K562 (cell line): Measurements from ENCODE around the gene VASH2. TPM values are rescaled to one million over a fixed set of nuclear protein-coding genes. Genes with fewer than 3 reads are reported as not detected.

Experiments
- ATAC-seq: fragments of 200-7000 bp; cut with Tn5 transposase; 3 replicates; pipeline ENCODE4 v1.9.1; 2020; ENCODE audit warnings: moderate library complexity
- BruUV-seq: library from RNA; stranded (reverse); fragments of 400-500 nt; replicated peaks from 2 replicates; lab custom pipeline; 2021; lab: Mats Ljungman, UMichigan
- CTCF ChIA-PET: fragments of 300-600 bp; formaldehyde crosslinking; extraction: SDS; loops from one replicate; lab custom pipeline; 2021; ENCODE audit warnings: low intra/inter-chr PET ratio; lab: Yijun Ruan, JAX
- POLR2A ChIA-PET: fragments of 300-600, 350-650 bp; sonication (Branson Sonifier 250); formaldehyde crosslinking; extraction: SDS; loops from one replicate; lab custom pipeline; 2021; ENCODE audit warnings: antibody characterized with exemption, inconsistent platforms; lab: Yijun Ruan, JAX
- DNase-seq, 4 experiments: peaks; one replicate each; pipeline versions ENCODE4 v3.0.0 to v3.0.0-alpha.2; 2011 to 2018; ENCODE audit warnings: low spot score in 3 of 4, mixed read lengths in 3 of 4; ENCODE audit errors: extremely low read depth in 1 of 4
- FAIRE-seq: peaks from 2 replicates; lab custom pipeline; 2011; peaks lifted over from hg19 to GRCh38; lab: Jason Lieb, UNC
- H2AFZ ChIP-seq: 2 replicates; pipeline ENCODE4 v1.6.0; 2011; ENCODE audit warnings: low read depth, low read length, control low read depth, inconsistent platforms
- H3K27ac ChIP-seq: fragments of 200-600 bp; 3 replicates; pipeline ENCODE4 v1.8.0; 2011; ENCODE audit warnings: low read depth, mild to moderate bottlenecking, control low read depth, inconsistent platforms, low read length, moderate library complexity, mixed read lengths; ENCODE audit errors: extremely low read depth
- H3K27me3 ChIP-seq, 2 experiments: fragments of 300-600 bp in 1 of 2; 2 replicates in 1 of 2; 3 replicates in 1 of 2; pipeline versions ENCODE4 v1.6.0 to v1.8.0; 2011; ENCODE audit warnings: inconsistent platforms in 2 of 2, low read length in 2 of 2, mild to moderate bottlenecking in 1 of 2, mixed read lengths in 1 of 2, moderate library complexity in 1 of 2; ENCODE audit not compliant: control insufficient read depth in 2 of 2, insufficient read depth in 2 of 2
- H3K36me3 ChIP-seq: fragments of 300-600 bp; 3 replicates; pipeline ENCODE4 v1.8.0; 2011; ENCODE audit warnings: mild to moderate bottlenecking, low read length, inconsistent platforms; ENCODE audit not compliant: control insufficient read depth, insufficient read depth
- H3K4me1 ChIP-seq, 2 experiments: fragments of 200-600 bp in 1 of 2; replicated peaks in 1 of 2; 2 replicates in 1 of 2; 3 replicates in 1 of 2; pipeline versions ENCODE4 v1.5.1 to v1.8.0; 2011; ENCODE audit warnings: inconsistent platforms in 2 of 2, low read length in 2 of 2, mild to moderate bottlenecking in 1 of 2, mixed read lengths in 1 of 2, moderate library complexity in 1 of 2; ENCODE audit not compliant: control insufficient read depth in 2 of 2, insufficient read depth in 2 of 2
- H3K4me2 ChIP-seq: 2 replicates; pipeline ENCODE4 v1.6.1; 2011; ENCODE audit warnings: low read length, control low read depth, inconsistent platforms, mixed read lengths; ENCODE audit not compliant: insufficient read depth
- H3K4me3 ChIP-seq: fragments of 200-600 bp; sonication (generic), shearing (Covaris generic); 2 replicates; pipeline ENCODE4 v1.5.1; 2016; ENCODE audit warnings: control low read depth, inconsistent platforms
- H3K79me2 ChIP-seq: fragments of 200-600 bp; 3 replicates; pipeline ENCODE4 v1.8.0; 2011; ENCODE audit warnings: low read length, inconsistent platforms; ENCODE audit not compliant: control insufficient read depth, insufficient read depth
- H3K9ac ChIP-seq, 2 experiments: 2 replicates each; pipeline versions ENCODE4 v1.6.0 to v1.6.1; 2011; ENCODE audit warnings: low read depth in 2 of 2, low read length in 2 of 2, control low read depth in 1 of 2, inconsistent platforms in 1 of 2, mild to moderate bottlenecking in 1 of 2, mixed read lengths in 1 of 2; ENCODE audit not compliant: insufficient read depth in 1 of 2
- H3K9me1 ChIP-seq: one replicate; pipeline ENCODE4 v1.6.0; 2011; ENCODE audit warnings: inconsistent platforms, mild to moderate bottlenecking, low read length, moderate library complexity; ENCODE audit not compliant: control insufficient read depth, insufficient read depth
- H3K9me3 ChIP-seq: replicated peaks from 2 replicates; pipeline ENCODE4 v1.5.1; 2011; ENCODE audit warnings: low read depth, low read length, inconsistent platforms; ENCODE audit not compliant: control insufficient read depth, insufficient read depth
- H4K20me1 ChIP-seq: replicated peaks from 2 replicates; pipeline ENCODE4 v1.6.1; 2011; ENCODE audit warnings: low read length, inconsistent platforms, mixed read lengths; ENCODE audit not compliant: control insufficient read depth, insufficient read depth
- EWSR1 ChIP-seq: fragments of 450-650 bp; IDR thresholded peaks from 2 replicates; pipeline ENCODE4 v1.6.1; 2018; ENCODE audit warnings: borderline replicate concordance, mild to moderate bottlenecking, low read depth, moderate library complexity; ENCODE audit not compliant: partially characterized antibody
- MYC ChIP-seq, 2 experiments: fragments of 250-450 bp in 1 of 2; sonication (Bioruptor Pico) in 1 of 2; IDR thresholded peaks; 2 replicates each; pipeline versions ENCODE4 v1.5.1 to v1.6.1; 2012 to 2021; ENCODE audit warnings: low read depth in 2 of 2, borderline replicate concordance in 1 of 2, improper control_type of control experiment in 1 of 2, low read length in 1 of 2, mild to moderate bottlenecking in 1 of 2, moderate library complexity in 1 of 2
- PCBP2 ChIP-seq: fragments of 200-400 bp; formaldehyde crosslinking; IDR thresholded peaks from 2 replicates; pipeline ENCODE4 v1.6.1; 2018; ENCODE audit warnings: low read length, low read depth, mild to moderate bottlenecking, moderate library complexity; ENCODE audit not compliant: poor library complexity, severe bottlenecking
- PHTF2 ChIP-seq: fragments of 250-450 bp; sonication (Bioruptor Pico); IDR thresholded peaks from 2 replicates; pipeline ENCODE4 v1.5.0; 2021; ENCODE audit warnings: mild to moderate bottlenecking
- WGBS: fragments of 100-300 bp; shearing (Covaris generic); methylation state at CpG from one replicate; pipeline ENCODE4 v1.1.6; 2016; ENCODE audit warnings: low coverage, mixed read lengths; ENCODE audit not compliant: insufficient coverage; ENCODE audit errors: missing lambda C conversion rate; 5-methylcytosine and 5-hydroxymethylcytosine counted together
- in situ Hi-C: fragments of 300-500 bp; cut with MboI; formaldehyde crosslinking; loops from 4 replicates; pipeline ENCODE4 v1.15.0; 2018; ENCODE audit warnings: inconsistent platforms, mixed read lengths
- intact Hi-C: fragments of 100-400 bp; cut with micrococcal nuclease; formaldehyde crosslinking; loops from 2 replicates; pipeline ENCODE4 v1.14.2; 2022
- polyA plus RNA-seq, 8 experiments: library from polyadenylated mRNA; depleted of rRNA in 4 of 8; stranded (reverse) in 5 of 8; unstranded in 3 of 8; fragments of >200 nt; fragmentation: Nextera tagmentation in 2 of 8; fragmentation: Illumina TruSeq in 1 of 8; extraction: Ambion mirVana in 2 of 8; extraction: Trizol in 1 of 8; gene quantifications; 2 replicates each; pipeline versions ENCODE4 v1.2.1 to v1.2.3, GENCODE V29; 2011 to 2014; ENCODE audit warnings: inconsistent platforms in 1 of 8, missing spikeins in 1 of 8
- total RNA-seq, 7 experiments: library from RNA; depleted of rRNA in 6 of 7; stranded (reverse); fragments of >200 nt in 6 of 7; fragmentation: Illumina TruSeq in 2 of 7; extraction: Trizol in 2 of 7; gene quantifications; 2 replicates each; pipeline versions ENCODE4 v1.2.1 to v1.2.3, GENCODE V29; 2011 to 2021; ENCODE audit warnings: low replicate concordance in 1 of 7

Gene VASH2
- total and polyA plus RNA-seq, 9 of the 15 experiments (the other 6 are each of a cell fraction or from before 2014, with no cell fraction given), result 0.04 to 0.40 (median 0.10) TPM; not detected in 1

DNA sequence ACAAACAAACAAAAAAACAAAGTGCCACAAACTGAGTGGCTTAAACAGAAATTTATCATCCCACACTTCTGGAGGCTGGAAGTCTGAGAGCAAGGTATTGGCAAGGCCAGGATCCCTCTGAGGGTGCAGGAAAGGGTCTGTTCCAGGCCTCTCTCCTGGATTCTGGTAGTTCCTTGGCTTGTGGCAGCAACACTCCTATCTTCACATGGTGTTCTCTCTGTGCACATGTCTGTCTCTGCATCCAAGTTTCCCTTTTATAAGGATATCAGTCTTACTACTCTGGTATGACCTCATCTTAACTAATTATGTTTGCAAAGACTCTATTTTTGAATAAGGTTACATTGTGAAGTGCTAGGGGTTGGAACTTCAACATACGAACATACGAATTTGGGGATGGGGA is 5.3 kb upstream of the VASH2 start:
- Histone ChIP-seq H3K79me2 (no peaks in the 10 kb centered on the region), H4K20me1 (no peaks in the 10 kb centered on the region), H3K4me1 (peaks cover 0 to under 1% of the 10 kb centered on the region in 2 experiments; a peak in 1 of 5 replicates), H2AFZ (no peak overlapping the region), H3K9me1 (no peaks in the 10 kb centered on the region), H3K36me3 (no peaks in the 10 kb centered on the region), H3K4me3 (no peak overlapping the region), H3K9ac (no peak overlapping the region), H3K9me3 (no peaks in the 10 kb centered on the region), H3K4me2 (no peak overlapping the region), H3K27ac (no peak overlapping the region), H3K27me3 (peaks cover 28 to 29% of the 10 kb centered on the region in 2 experiments)
- CTCF ChIA-PET, result no interaction called here
- intact Hi-C loops, result no loop called here
- in situ Hi-C loops, result no loop called here
- no peak for TF ChIP-seq MYC (IDR thresholded peaks at IDR 0.05; ENCODE audit: low read depth, low read length)
- TF ChIP-seq MYC (CRISPR knock-in tag; IDR thresholded peaks at IDR 0.05; ENCODE audit: borderline replicate concordance, low read depth), result no peak
- TF ChIP-seq PCBP2, result no peak
- no peak for TF ChIP-seq PHTF2 (CRISPR knock-in tag)
- no peak for TF ChIP-seq EWSR1
- no peak for FAIRE-seq
- no TSS peak for BruUV-seq
- no peak for ATAC-seq
- POLR2A ChIA-PET, result no interaction called here
- WGBS, result 7% methylated on average over 2 of the region's 2 CpGs
- DNase-seq, result no peak
